Mesothelial cell of epicardium (in vitro differentiated cells): ENCODE data around the gene CDH13. TPM values are rescaled to one million over a fixed set of nuclear protein-coding genes. Genes with fewer than 3 reads are reported as not detected.

Source experiments
- DNase-seq, 2 experiments: peaks; one replicate each; pipeline ENCODE4 v3.0.0; 2021; ENCODE audit warnings: low spot score in 2 of 2; ENCODE audit not compliant: unreplicated experiment in 2 of 2
- H3K27ac Mint-ChIP-seq: 2 replicates; pipeline ENCODE4 v1.8.0; 2021; ENCODE audit warnings: mixed read lengths
- H3K27me3 Mint-ChIP-seq: 2 replicates; pipeline ENCODE4 v1.8.0; 2021; ENCODE audit warnings: low read depth, mixed read lengths
- H3K36me3 Mint-ChIP-seq: 2 replicates; pipeline ENCODE4 v1.8.0; 2021; ENCODE audit warnings: mixed read lengths
- H3K4me1 Mint-ChIP-seq: 2 replicates; pipeline ENCODE4 v1.8.0; 2021; ENCODE audit warnings: mixed read lengths
- H3K4me3 Mint-ChIP-seq: 2 replicates; pipeline ENCODE4 v1.8.0; 2021; ENCODE audit warnings: mild to moderate bottlenecking, moderate library complexity, mixed read lengths
- H3K9me3 Mint-ChIP-seq: 2 replicates; pipeline ENCODE4 v1.8.0; 2021; ENCODE audit warnings: mixed read lengths
- CTCF ChIP-seq: fragments of 200-600 bp; sonication (generic); IDR thresholded peaks from one replicate; pipeline ENCODE4 v1.5.0; 2021; ENCODE audit warnings: antibody characterized with exemption; ENCODE audit not compliant: unreplicated experiment
- total RNA-seq: library from RNA; stranded (reverse); gene quantifications from 3 replicates; pipeline ENCODE4 v1.2.1, GENCODE V29; 2021

The CDH13 gene
- total RNA-seq, 1 donor from 2014 or later = 0.80 TPM

- no peaks in the 10 kb centered on the region for H3K36me3 Mint-ChIP-seq
- peaks cover 10% of the 10 kb centered on the region for H3K27me3 Mint-ChIP-seq
- no peak for DNase-seq
- no peak overlapping the region for H3K27ac Mint-ChIP-seq
- no peak for TF ChIP-seq CTCF
- H3K9me3 Mint-ChIP-seq = no peaks in the 10 kb centered on the region
- no peaks in the 10 kb centered on the region for H3K4me1 Mint-ChIP-seq
- H3K4me3 Mint-ChIP-seq = no peak overlapping the region
These were observed 560.6 kb downstream of the CDH13 start for GRCh38 chr16:83187405-83187804.

- no peak for DNase-seq
These were observed 570.0 kb downstream of the CDH13 start for GRCh38 chr16:83196796-83197195.

DNA sequence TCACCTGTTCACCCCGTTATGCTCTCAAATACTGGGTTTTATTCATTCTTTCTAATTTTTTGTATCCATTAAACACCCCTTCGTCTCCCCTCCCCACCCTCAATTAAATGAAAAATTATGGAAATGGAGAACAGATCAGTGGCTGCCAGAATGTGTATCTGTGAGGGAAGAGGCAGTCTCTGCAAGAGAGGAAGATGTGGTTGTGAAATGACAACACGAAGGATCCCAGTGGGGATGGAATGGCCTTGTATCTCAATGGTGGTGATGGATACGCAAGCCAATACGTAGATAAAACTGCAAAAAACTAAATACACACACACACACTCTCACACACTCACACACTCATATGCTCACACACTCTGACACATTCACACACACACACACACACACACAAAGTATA, 570.7 kb downstream of the CDH13 start:
- no peak for DNase-seq
- no peaks in the 10 kb centered on the region for H3K4me1 Mint-ChIP-seq
- no peaks in the 10 kb centered on the region for H3K36me3 Mint-ChIP-seq
- H3K4me3 Mint-ChIP-seq = no peak overlapping the region
- TF ChIP-seq CTCF = no peak
- no peak overlapping the region for H3K27ac Mint-ChIP-seq
- H3K9me3 Mint-ChIP-seq = peaks cover 4% of the 10 kb centered on the region
- H3K27me3 Mint-ChIP-seq = peaks cover 11% of the 10 kb centered on the region

More at GRCh38 chr16:83196796-83197195, 570.0 kb downstream of the CDH13 start:
- no peaks in the 10 kb centered on the region for H3K4me1 Mint-ChIP-seq
- no peaks in the 10 kb centered on the region for H3K36me3 Mint-ChIP-seq
- H3K27ac Mint-ChIP-seq = no peak overlapping the region
- H3K9me3 Mint-ChIP-seq = peaks cover 4% of the 10 kb centered on the region
- H3K4me3 Mint-ChIP-seq = no peak overlapping the region
- no peak for TF ChIP-seq CTCF
- peaks cover 17% of the 10 kb centered on the region for H3K27me3 Mint-ChIP-seq

- Mint-ChIP-seq H3K36me3 (no peaks in the 10 kb centered on the region), H3K4me3 (no peak overlapping the region), H3K27ac (no peak overlapping the region), H3K9me3 (peaks cover 4% of the 10 kb centered on the region), H3K27me3 (peaks cover 2% of the 10 kb centered on the region), H3K4me1 (no peaks in the 10 kb centered on the region)
- no peak for DNase-seq
- no peak for TF ChIP-seq CTCF
These were observed 572.2 kb downstream of the CDH13 start for GRCh38 chr16:83198977-83199376.

- Mint-ChIP-seq H3K9me3 (peaks cover 5% of the 10 kb centered on the region), H3K27me3 (peaks cover 6% of the 10 kb centered on the region), H3K4me3 (no peak overlapping the region), H3K4me1 (no peaks in the 10 kb centered on the region), H3K27ac (no peak overlapping the region), H3K36me3 (no peaks in the 10 kb centered on the region)
- TF ChIP-seq CTCF = no peak
- no peak for DNase-seq
These were observed 573.4 kb downstream of the CDH13 start for GRCh38 chr16:83200005-83200779.
